GM12892 (cell line): ENCODE measurements around the gene MAVS.

Experiments
- POLR2A ChIP-seq: IDR thresholded peaks from 2 replicates; pipeline ENCODE4 v1.6.1; 2011; ENCODE audit warnings: low read depth, low read length, control low read depth
- POLR2AphosphoS5 ChIP-seq: IDR thresholded peaks from 2 replicates; pipeline ENCODE4 v1.6.1; 2011; ENCODE audit warnings: low read depth, low read length, control low read depth
- TAF1 ChIP-seq: IDR thresholded peaks from 2 replicates; pipeline ENCODE4 v1.6.1; 2011; ENCODE audit warnings: low read depth, mild to moderate bottlenecking, control low read depth, low read length, borderline replicate concordance

DNA sequence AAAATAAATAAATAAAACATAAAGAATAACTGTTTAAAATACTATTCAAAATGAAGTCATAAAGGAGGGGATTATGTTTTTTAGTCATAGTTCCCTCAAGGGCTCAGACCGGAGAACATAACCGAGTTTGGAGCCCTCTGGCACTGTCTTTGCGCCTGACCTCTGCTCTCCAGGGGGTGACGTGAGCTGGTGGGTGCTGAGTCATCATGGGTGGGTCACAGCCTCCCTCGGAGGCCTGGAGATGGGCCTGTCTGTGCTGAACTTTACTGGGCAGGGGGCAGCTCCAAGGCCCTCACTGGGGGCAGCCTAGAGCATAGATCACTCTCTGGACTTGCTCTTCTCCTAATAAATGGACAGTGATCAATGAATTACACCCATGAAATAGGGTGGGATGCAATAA is 3.1 kb upstream of the MAVS start:
- no peak for TF ChIP-seq POLR2A
- no peak for TF ChIP-seq TAF1
- no peak for TF ChIP-seq POLR2AphosphoS5
